ENCODE measurements around the gene PRR35.

The PRR35 gene

GRCh38 chr16:552171-552570 lies 8.0 kb upstream of the PRR35 start:
- no peak for TF ChIP-seq CTCF (IDR thresholded peaks at IDR 0.05; ENCODE audit: low read length, missing control alignments)
- no peak for DNase-seq (ENCODE audit: low read depth)
- H3K4me3 ChIP-seq (replicated peaks; ENCODE audit: low read depth, low read length), result no peak overlapping the region

GRCh38 chr16:553601-554296 lies 6.4 kb upstream of the PRR35 start:
- no peak for TF ChIP-seq CTCF (IDR thresholded peaks at IDR 0.05; ENCODE audit: low read length, missing control alignments)
- DNase-seq (ENCODE audit: low read depth), result no peak
- no peak overlapping the region for H3K4me3 ChIP-seq (replicated peaks; ENCODE audit: low read depth, low read length)

GRCh38 chr16:554297-554621 lies 5.9 kb upstream of the PRR35 start:
- DNase-seq (ENCODE audit: low read depth), result no peak
- H3K4me3 ChIP-seq (replicated peaks; ENCODE audit: low read depth, low read length), result no peak overlapping the region
- no peak for TF ChIP-seq CTCF (IDR thresholded peaks at IDR 0.05; ENCODE audit: low read length, missing control alignments)

- no peak for TF ChIP-seq CTCF (IDR thresholded peaks at IDR 0.05; ENCODE audit: low read length, missing control alignments)
- H3K4me3 ChIP-seq (replicated peaks; ENCODE audit: low read depth, low read length), result no peak overlapping the region
- DNase-seq (ENCODE audit: low read depth), result no peak
Measured at GRCh38 chr16:554640-555365, 5.4 kb upstream of the PRR35 start.

- no peak for DNase-seq (ENCODE audit: low read depth)
- H3K4me3 ChIP-seq (replicated peaks; ENCODE audit: low read depth, low read length), result no peak overlapping the region
- no peak for TF ChIP-seq CTCF (IDR thresholded peaks at IDR 0.05; ENCODE audit: low read length, missing control alignments)
Measured at GRCh38 chr16:555528-556473, 4.4 kb upstream of the PRR35 start.

- no peak overlapping the region for H3K4me3 ChIP-seq (replicated peaks; ENCODE audit: low read depth, low read length)
- DNase-seq (ENCODE audit: low read depth), result no peak
- no peak for TF ChIP-seq CTCF (IDR thresholded peaks at IDR 0.05; ENCODE audit: low read length, missing control alignments)
Measured at GRCh38 chr16:556474-557173, 3.6 kb upstream of the PRR35 start.
